Measurements from ENCODE around the gene TDP1.

DNA sequence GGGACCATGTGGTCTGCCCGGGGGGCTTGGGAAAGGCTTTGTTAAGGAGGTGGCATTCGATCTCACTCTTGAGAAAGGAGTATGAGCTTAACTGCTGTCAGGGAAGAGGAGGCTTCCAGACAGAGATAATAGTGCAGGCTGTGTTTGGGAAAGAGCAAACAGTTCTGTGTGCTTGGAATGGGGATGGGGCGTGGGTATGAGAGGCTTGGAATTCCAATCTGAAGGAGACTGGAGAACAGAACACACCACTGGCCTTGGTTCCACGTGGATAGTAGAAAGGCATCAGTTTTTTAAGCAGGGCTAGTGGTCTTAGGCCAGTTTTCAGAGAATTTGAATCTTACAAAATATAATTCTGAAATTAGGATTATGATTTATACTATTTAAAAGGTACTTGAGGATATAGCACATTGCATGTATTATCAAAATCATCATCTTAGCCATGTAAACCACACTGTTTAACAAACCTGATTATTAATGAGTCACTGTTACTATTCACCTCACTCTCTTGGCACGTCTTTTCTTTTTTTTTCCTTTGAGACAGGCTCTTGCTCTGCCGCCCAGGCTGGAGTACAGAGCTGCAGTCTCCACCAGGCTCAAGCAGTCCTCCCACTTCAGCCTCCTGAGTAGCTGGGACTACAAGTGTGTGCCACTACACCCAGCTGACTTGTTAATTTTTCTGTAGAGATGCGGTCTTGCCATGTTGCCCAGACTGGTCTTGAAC lies 67.6 kb downstream of the TDP1 start:
- TF ChIP-seq, protein P1, sequence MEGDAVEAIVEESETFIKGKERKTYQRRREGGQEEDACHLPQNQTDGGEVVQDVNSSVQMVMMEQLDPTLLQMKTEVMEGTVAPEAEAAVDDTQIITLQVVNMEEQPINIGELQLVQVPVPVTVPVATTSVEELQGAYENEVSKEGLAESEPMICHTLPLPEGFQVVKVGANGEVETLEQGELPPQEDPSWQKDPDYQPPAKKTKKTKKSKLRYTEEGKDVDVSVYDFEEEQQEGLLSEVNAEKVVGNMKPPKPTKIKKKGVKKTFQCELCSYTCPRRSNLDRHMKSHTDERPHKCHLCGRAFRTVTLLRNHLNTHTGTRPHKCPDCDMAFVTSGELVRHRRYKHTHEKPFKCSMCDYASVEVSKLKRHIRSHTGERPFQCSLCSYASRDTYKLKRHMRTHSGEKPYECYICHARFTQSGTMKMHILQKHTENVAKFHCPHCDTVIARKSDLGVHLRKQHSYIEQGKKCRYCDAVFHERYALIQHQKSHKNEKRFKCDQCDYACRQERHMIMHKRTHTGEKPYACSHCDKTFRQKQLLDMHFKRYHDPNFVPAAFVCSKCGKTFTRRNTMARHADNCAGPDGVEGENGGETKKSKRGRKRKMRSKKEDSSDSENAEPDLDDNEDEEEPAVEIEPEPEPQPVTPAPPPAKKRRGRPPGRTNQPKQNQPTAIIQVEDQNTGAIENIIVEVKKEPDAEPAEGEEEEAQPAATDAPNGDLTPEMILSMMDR (IDR thresholded peaks at IDR 0.05; ENCODE audit: low read length): no peak
- no peak for TF ChIP-seq EZH2 (IDR thresholded peaks at IDR 0.05; ENCODE audit: borderline replicate concordance, low read length)

All from OCI-LY1 (cell line).